Ovary (tissue), 3 donors: Measurements from ENCODE around the gene PODXL2.

Source experiments
- EP300 ChIP-seq: sonication (generic); formaldehyde crosslinking; IDR thresholded peaks from one replicate; pipeline ENCODE4 v1.6.1; 2017; ENCODE audit warnings: antibody characterized with exemption
- TF ChIP-seq, protein P1 (sequence below), 3 donors: fragments of 450-650 bp in 2 of 3; fragments of 200-600 bp in 1 of 3; IDR thresholded peaks; one replicate each; pipeline versions ENCODE4 v1.5.1 to v1.8.0; 2016 to 2022; ENCODE audit warnings: antibody characterized with exemption in 3 of 3, mild to moderate bottlenecking in 1 of 3
- donor health status: DM: no; HTN: no; CAD: no.

- TF ChIP-seq, protein P1, sequence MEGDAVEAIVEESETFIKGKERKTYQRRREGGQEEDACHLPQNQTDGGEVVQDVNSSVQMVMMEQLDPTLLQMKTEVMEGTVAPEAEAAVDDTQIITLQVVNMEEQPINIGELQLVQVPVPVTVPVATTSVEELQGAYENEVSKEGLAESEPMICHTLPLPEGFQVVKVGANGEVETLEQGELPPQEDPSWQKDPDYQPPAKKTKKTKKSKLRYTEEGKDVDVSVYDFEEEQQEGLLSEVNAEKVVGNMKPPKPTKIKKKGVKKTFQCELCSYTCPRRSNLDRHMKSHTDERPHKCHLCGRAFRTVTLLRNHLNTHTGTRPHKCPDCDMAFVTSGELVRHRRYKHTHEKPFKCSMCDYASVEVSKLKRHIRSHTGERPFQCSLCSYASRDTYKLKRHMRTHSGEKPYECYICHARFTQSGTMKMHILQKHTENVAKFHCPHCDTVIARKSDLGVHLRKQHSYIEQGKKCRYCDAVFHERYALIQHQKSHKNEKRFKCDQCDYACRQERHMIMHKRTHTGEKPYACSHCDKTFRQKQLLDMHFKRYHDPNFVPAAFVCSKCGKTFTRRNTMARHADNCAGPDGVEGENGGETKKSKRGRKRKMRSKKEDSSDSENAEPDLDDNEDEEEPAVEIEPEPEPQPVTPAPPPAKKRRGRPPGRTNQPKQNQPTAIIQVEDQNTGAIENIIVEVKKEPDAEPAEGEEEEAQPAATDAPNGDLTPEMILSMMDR (IDR thresholded peaks at IDR 0.05): no peak
- TF ChIP-seq EP300: no peak
Measured at GRCh38 chr3:127597020-127597771, 31.8 kb upstream of the PODXL2 start.
